HepG2 (cell line): Measurements from ENCODE around the gene ILKAP. TPM values are rescaled to one million over a fixed set of nuclear protein-coding genes. Genes with fewer than 3 reads are reported as not detected.
A peak's percentile ranks its signal among the peaks of the same experiment; 100 is the strongest.

ENCODE experiments used
- ARNT2 ChIP-seq: sonication (generic); formaldehyde crosslinking; IDR thresholded peaks from 2 replicates; pipeline ENCODE4 v1.8.0; 2022; ENCODE audit warnings: mild to moderate bottlenecking, low read depth, missing genetic modification reagents, moderate library complexity
- DMAP1 ChIP-seq: IDR thresholded peaks from 2 replicates; pipeline ENCODE4 v1.6.1; 2016
- FOXA1 ChIP-seq, 2 experiments: fragments of 450-650 bp in 1 of 2; sonication (generic) in 1 of 2; formaldehyde crosslinking in 1 of 2; IDR thresholded peaks; 2 replicates each; pipeline versions ENCODE4 v1.4.0 to v1.6.1; 2016 to 2020; ENCODE audit warnings: missing genetic modification reagents in 1 of 2
- JDP2 ChIP-seq: sonication (generic); formaldehyde crosslinking; IDR thresholded peaks from 2 replicates; pipeline ENCODE4 v1.8.1; 2022; ENCODE audit warnings: missing genetic modification reagents, borderline replicate concordance
- KDM2A ChIP-seq: sonication (generic); formaldehyde crosslinking; IDR thresholded peaks from 2 replicates; pipeline ENCODE4 v1.4.0; 2020; ENCODE audit warnings: low read depth, missing genetic modification reagents, borderline replicate concordance
- NPAS2 ChIP-seq: sonication (generic); formaldehyde crosslinking; IDR thresholded peaks from 2 replicates; pipeline ENCODE4 v1.8.0; 2022; ENCODE audit warnings: mild to moderate bottlenecking, missing genetic modification reagents, borderline replicate concordance
- POLR2A ChIP-seq, 2 experiments: IDR thresholded peaks; 2 replicates each; pipeline ENCODE4 v1.6.1; 2011; ENCODE audit warnings: low read depth in 2 of 2, low read length in 2 of 2, mild to moderate bottlenecking in 1 of 2, moderate library complexity in 1 of 2; ENCODE audit not compliant: insufficient read depth in 1 of 2
- SOX6 ChIP-seq, 2 experiments: fragments of 450-650 bp in 1 of 2; sonication (generic) in 1 of 2; formaldehyde crosslinking in 1 of 2; IDR thresholded peaks; 2 replicates each; pipeline versions ENCODE4 v1.4.0 to v1.6.1; 2017 to 2020; ENCODE audit warnings: antibody characterized with exemption in 1 of 2, mild to moderate bottlenecking in 1 of 2, missing genetic modification reagents in 1 of 2
- YY1 ChIP-seq: IDR thresholded peaks from 2 replicates; pipeline ENCODE4 v1.6.1; 2011; ENCODE audit warnings: low read length, low read depth, moderate library complexity, mild to moderate bottlenecking; ENCODE audit not compliant: insufficient read depth, insufficient replicate concordance
- ZFY ChIP-seq: sonication (generic); formaldehyde crosslinking; IDR thresholded peaks from 2 replicates; pipeline ENCODE4 v1.4.0; 2020; ENCODE audit warnings: missing genetic modification reagents
- ZNF12 ChIP-seq: sonication (generic); formaldehyde crosslinking; IDR thresholded peaks from 2 replicates; pipeline ENCODE4 v1.5.0; 2020; ENCODE audit warnings: missing genetic modification reagents
- ZNF121 ChIP-seq: sonication (generic); formaldehyde crosslinking; IDR thresholded peaks from 2 replicates; pipeline ENCODE4 v1.5.0; 2020; ENCODE audit warnings: mild to moderate bottlenecking, missing genetic modification reagents
- ZNF124 ChIP-seq: sonication (generic); formaldehyde crosslinking; IDR thresholded peaks from 2 replicates; pipeline ENCODE4 v1.4.0; 2020; ENCODE audit warnings: missing genetic modification reagents
- ZNF607 ChIP-seq: sonication (generic); formaldehyde crosslinking; IDR thresholded peaks from 2 replicates; pipeline ENCODE4 v1.5.1; 2020; ENCODE audit warnings: missing genetic modification reagents, mild to moderate bottlenecking, borderline replicate concordance
- ZNF614 ChIP-seq: IDR thresholded peaks from 2 replicates; pipeline ENCODE4 v1.6.1; 2018; ENCODE audit warnings: missing biosample characterization, missing genetic modification reagents, inconsistent platforms, borderline replicate concordance
- ZNF709 ChIP-seq: sonication (generic); formaldehyde crosslinking; IDR thresholded peaks from 2 replicates; pipeline ENCODE4 v1.5.0; 2020; ENCODE audit warnings: mild to moderate bottlenecking, missing genetic modification reagents
- polyA plus RNA-seq, 8 experiments: library from polyadenylated mRNA; depleted of rRNA in 3 of 8; stranded (reverse) in 7 of 8; unstranded in 1 of 8; fragments of >200 nt; fragmentation: Illumina TruSeq in 4 of 8; extraction: Trizol in 4 of 8; gene quantifications; 2 replicates each; pipeline versions ENCODE4 v1.2.1 to v1.2.3, GENCODE V29; 2011 to 2016; ENCODE audit warnings: low read depth in 4 of 8, missing spikeins in 1 of 8, mixed read lengths in 1 of 8; ENCODE audit not compliant: insufficient read depth in 1 of 8
- total RNA-seq, 5 experiments: library from RNA; depleted of rRNA; stranded (reverse); fragments of >200 nt; fragmentation: Illumina TruSeq; extraction: Trizol; gene quantifications; 2 replicates each; pipeline ENCODE4 v1.2.3, GENCODE V29; 2016; ENCODE audit warnings: low read depth in 1 of 5
- TF ChIP-seq, protein P1 (sequence below): sonication (generic); formaldehyde crosslinking; IDR thresholded peaks from 2 replicates; pipeline ENCODE4 v1.4.0; 2020; ENCODE audit warnings: mild to moderate bottlenecking, missing genetic modification reagents
- TF ChIP-seq, protein P2 (sequence below): sonication (generic); formaldehyde crosslinking; IDR thresholded peaks from 2 replicates; pipeline ENCODE4 v1.4.0; 2020; ENCODE audit warnings: missing genetic modification reagents, borderline replicate concordance
- TF ChIP-seq, protein P3 (sequence below): sonication (generic); formaldehyde crosslinking; IDR thresholded peaks from 2 replicates; pipeline ENCODE4 v1.4.0; 2020; ENCODE audit warnings: missing genetic modification reagents, low read depth, mild to moderate bottlenecking, borderline replicate concordance

Gene ILKAP
- total and polyA plus RNA-seq, 2 of the 13 experiments (the other 11 are each of a cell fraction or from before 2014, with no cell fraction given), result 29.6 to 33.1 TPM

GRCh38 chr2:238239863-238240756, 36.6 kb upstream of the ILKAP start, which contains the start of gene HES6 (continued):
- TF ChIP-seq KDM2A (CRISPR knock-in tag), result peak; percentile 48; the same call in 1 of the 2 replicates
- TF ChIP-seq NPAS2 (CRISPR knock-in tag), result no peak
- TF ChIP-seq, protein P1, sequence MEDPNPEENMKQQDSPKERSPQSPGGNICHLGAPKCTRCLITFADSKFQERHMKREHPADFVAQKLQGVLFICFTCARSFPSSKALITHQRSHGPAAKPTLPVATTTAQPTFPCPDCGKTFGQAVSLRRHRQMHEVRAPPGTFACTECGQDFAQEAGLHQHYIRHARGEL (CRISPR knock-in tag), result 0 out of 2 replicates have a peak, but pooled peaks have one; percentile 57
- peak in 1 of 2 experiments; percentile 95; a peak in 2 of 4 replicates for TF ChIP-seq POLR2A (IDR thresholded peaks at IDR 0.05; ENCODE audit: insufficient read depth in 1 of 2, low read depth in 2 of 2, low read length in 2 of 2)
- TF ChIP-seq JDP2 (CRISPR knock-in tag), result 0 out of 2 replicates have a peak, but pooled peaks have one; percentile 23
- TF ChIP-seq, protein P2, sequence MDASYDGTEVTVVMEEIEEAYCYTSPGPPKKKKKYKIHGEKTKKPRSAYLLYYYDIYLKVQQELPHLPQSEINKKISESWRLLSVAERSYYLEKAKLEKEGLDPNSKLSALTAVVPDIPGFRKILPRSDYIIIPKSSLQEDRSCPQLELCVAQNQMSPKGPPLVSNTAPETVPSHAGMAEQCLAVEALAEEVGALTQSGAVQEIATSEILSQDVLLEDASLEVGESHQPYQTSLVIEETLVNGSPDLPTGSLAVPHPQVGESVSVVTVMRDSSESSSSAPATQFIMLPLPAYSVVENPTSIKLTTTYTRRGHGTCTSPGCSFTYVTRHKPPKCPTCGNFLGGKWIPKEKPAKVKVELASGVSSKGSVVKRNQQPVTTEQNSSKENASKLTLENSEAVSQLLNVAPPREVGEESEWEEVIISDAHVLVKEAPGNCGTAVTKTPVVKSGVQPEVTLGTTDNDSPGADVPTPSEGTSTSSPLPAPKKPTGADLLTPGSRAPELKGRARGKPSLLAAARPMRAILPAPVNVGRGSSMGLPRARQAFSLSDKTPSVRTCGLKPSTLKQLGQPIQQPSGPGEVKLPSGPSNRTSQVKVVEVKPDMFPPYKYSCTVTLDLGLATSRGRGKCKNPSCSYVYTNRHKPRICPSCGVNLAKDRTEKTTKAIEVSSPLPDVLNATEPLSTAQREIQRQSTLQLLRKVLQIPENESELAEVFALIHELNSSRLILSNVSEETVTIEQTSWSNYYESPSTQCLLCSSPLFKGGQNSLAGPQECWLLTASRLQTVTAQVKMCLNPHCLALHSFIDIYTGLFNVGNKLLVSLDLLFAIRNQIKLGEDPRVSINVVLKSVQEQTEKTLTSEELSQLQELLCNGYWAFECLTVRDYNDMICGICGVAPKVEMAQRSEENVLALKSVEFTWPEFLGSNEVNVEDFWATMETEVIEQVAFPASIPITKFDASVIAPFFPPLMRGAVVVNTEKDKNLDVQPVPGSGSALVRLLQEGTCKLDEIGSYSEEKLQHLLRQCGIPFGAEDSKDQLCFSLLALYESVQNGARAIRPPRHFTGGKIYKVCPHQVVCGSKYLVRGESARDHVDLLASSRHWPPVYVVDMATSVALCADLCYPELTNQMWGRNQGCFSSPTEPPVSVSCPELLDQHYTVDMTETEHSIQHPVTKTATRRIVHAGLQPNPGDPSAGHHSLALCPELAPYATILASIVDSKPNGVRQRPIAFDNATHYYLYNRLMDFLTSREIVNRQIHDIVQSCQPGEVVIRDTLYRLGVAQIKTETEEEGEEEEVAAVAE, result no peak
- peak; percentile 50; the same call in 1 of the 2 replicates for TF ChIP-seq ZNF709 (CRISPR knock-in tag)
- no peak for TF ChIP-seq SOX6 (IDR thresholded peaks at IDR 0.05)
- 0 out of 2 replicates have a peak, but pooled peaks have one; percentile 14 for TF ChIP-seq SOX6 (CRISPR knock-in tag; IDR thresholded peaks at IDR 0.05)
- TF ChIP-seq, protein P3, sequence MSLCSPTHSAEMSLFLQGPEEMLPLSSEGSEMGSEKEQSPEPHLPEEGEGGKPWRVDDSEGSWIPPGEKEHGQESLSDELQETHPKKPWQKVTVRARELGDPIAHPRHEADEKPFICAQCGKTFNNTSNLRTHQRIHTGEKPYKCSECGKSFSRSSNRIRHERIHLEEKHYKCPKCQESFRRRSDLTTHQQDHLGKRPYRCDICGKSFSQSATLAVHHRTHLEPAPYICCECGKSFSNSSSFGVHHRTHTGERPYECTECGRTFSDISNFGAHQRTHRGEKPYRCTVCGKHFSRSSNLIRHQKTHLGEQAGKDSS (CRISPR knock-in tag), result peak; percentile 60; the same call in 1 of the 2 replicates
- TF ChIP-seq DMAP1 (CRISPR knock-in tag), result 0 out of 2 replicates have a peak, but pooled peaks have one; percentile 33
- TF ChIP-seq ZFY (CRISPR knock-in tag), result peak; percentile 86
- 0 out of 2 replicates have a peak, but pooled peaks have one; percentile 29 for TF ChIP-seq ZNF121
- peak; percentile 65 for TF ChIP-seq YY1
- TF ChIP-seq FOXA1 (IDR thresholded peaks at IDR 0.05), result no peak
- 0 out of 2 replicates have a peak, but pooled peaks have one; percentile 6 for TF ChIP-seq FOXA1 (CRISPR knock-in tag; IDR thresholded peaks at IDR 0.05)
- 0 out of 2 replicates have a peak, but pooled peaks have one; percentile 34 for TF ChIP-seq ZNF12 (CRISPR knock-in tag)
- 0 out of 2 replicates have a peak, but pooled peaks have one; percentile 16 for TF ChIP-seq ZNF614 (CRISPR knock-in tag)
- TF ChIP-seq ZNF124 (CRISPR knock-in tag), result 0 out of 2 replicates have a peak, but pooled peaks have one; percentile 18
- peak; percentile 85; the same call in 1 of the 2 replicates for TF ChIP-seq ZNF607 (CRISPR knock-in tag)
- peak; percentile 64; the same call in 1 of the 2 replicates for TF ChIP-seq ARNT2 (CRISPR knock-in tag)
- TF ChIP-seq, all 625 proteins: peak for 157
